Measurements from ENCODE around the gene MAX.

MAX gene

DNA sequence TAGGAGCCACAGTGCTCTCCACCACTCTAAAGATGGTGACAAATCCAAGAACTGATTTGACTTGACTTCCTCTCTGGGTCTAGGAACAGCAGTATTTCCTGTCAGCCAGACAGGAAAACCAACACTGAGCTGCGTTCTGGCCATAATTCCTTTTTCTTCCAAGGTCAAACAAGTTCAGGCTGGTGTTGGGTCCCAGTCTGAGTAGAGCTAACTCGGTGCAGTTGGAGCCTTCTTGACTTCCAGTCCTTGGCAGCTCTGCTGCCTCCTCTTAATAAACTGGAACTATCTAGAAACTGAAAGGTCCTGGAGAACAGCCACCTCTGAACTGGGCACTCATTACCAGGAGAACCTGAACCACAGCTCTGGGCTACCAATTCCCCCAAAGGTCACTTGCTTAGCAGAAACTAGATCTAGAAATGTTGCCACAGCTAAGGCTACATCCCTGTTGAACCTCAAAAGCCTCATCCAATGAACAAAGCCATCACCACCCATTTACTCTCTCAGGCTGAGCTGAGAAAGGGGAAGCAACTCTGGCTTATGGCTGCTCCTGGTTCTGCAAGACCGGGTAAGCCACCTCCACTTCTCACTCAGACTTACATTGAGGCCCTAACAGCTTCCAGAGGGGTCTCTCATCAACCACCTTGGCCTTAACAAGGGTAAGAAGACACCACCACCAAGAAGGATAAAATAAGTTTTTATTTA lies 27.7 kb downstream of the MAX start:
- no peaks in the 10 kb centered on the region for H3K9me3 ChIP-seq (ENCODE audit: severe bottlenecking)
- DNase-seq, result no peak
- no peaks in the 10 kb centered on the region for H3K27me3 ChIP-seq (ENCODE audit: insufficient read depth, low read depth, severe bottlenecking)
- H3K4me3 ChIP-seq (ENCODE audit: low read depth, low read length), result no peak overlapping the region
- no peak for TF ChIP-seq CTCF (IDR thresholded peaks at IDR 0.05; ENCODE audit: low read depth, low read length)
- peaks cover 18% of the 10 kb centered on the region for H3K36me3 ChIP-seq
- no peak overlapping the region for H3K27ac ChIP-seq

GRCh38 chr14:65073605-65074201 lies 28.6 kb downstream of the MAX start:
- Histone ChIP-seq H3K27ac (no peak overlapping the region), H3K4me3 (ENCODE audit: low read depth, low read length) (no peak overlapping the region), H3K27me3 (ENCODE audit: insufficient read depth, low read depth, severe bottlenecking) (no peaks in the 10 kb centered on the region), H3K9me3 (ENCODE audit: severe bottlenecking) (no peaks in the 10 kb centered on the region), H3K36me3 (peaks cover 18% of the 10 kb centered on the region)
- no peak for TF ChIP-seq CTCF (IDR thresholded peaks at IDR 0.05; ENCODE audit: low read depth, low read length)
- DNase-seq, result no peak

DNA sequence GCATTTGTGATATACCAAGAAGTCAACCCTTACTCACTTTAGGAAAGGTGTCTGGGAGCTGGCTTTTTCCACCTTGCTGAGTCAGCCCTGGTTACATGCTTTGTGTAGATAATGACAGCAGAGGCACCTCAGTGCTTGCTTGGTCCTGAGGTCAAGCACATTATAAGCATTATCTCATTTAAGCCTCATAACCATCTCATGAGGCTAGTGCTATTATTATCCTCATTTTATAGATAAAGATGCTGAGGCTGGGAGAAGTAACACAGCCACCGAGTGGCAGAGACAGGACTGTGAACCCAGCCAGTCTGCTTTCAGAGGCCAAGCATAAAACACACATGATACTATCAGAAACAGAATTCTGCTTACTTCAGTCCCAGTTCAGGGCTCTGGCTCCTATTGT lies 29.4 kb downstream of the MAX start:
- no peaks in the 10 kb centered on the region for H3K9me3 ChIP-seq (ENCODE audit: severe bottlenecking)
- TF ChIP-seq CTCF (IDR thresholded peaks at IDR 0.05; ENCODE audit: low read depth, low read length), result no peak
- no peak overlapping the region for H3K27ac ChIP-seq
- peaks cover 18% of the 10 kb centered on the region for H3K36me3 ChIP-seq
- H3K27me3 ChIP-seq (ENCODE audit: insufficient read depth, low read depth, severe bottlenecking), result no peaks in the 10 kb centered on the region
- H3K4me3 ChIP-seq (ENCODE audit: low read depth, low read length), result no peak overlapping the region
- no peak for DNase-seq

GRCh38 chr14:65072256-65072655 lies 30.1 kb downstream of the MAX start:
- Histone ChIP-seq H3K36me3 (peaks cover 14% of the 10 kb centered on the region; the same call in 1 of the 2 replicates), H3K27ac (no peak overlapping the region), H3K4me3 (ENCODE audit: low read depth, low read length) (no peak overlapping the region), H3K27me3 (ENCODE audit: insufficient read depth, low read depth, severe bottlenecking) (no peaks in the 10 kb centered on the region), H3K9me3 (ENCODE audit: severe bottlenecking) (no peaks in the 10 kb centered on the region)
- DNase-seq, result no peak
- no peak for TF ChIP-seq CTCF (IDR thresholded peaks at IDR 0.05; ENCODE audit: low read depth, low read length)

- H3K36me3 ChIP-seq, result peaks cover 10% of the 10 kb centered on the region; the same call in 1 of the 2 replicates
- no peak for TF ChIP-seq CTCF (IDR thresholded peaks at IDR 0.05; ENCODE audit: low read depth, low read length)
- no peaks in the 10 kb centered on the region for H3K9me3 ChIP-seq (ENCODE audit: severe bottlenecking)
- DNase-seq, result no peak
- no peaks in the 10 kb centered on the region for H3K27me3 ChIP-seq (ENCODE audit: insufficient read depth, low read depth, severe bottlenecking)
- no peak overlapping the region for H3K27ac ChIP-seq
- no peak overlapping the region for H3K4me3 ChIP-seq (ENCODE audit: low read depth, low read length)
Observed at GRCh38 chr14:65071544-65071943, 30.8 kb downstream of the MAX start.
